GM12878 (cell line): Measurements from ENCODE around the gene ZNF532.

Experiments
- CEBPB ChIP-seq, 2 experiments: fragments of 150-350 bp in 1 of 2; IDR thresholded peaks; 2 replicates each; pipeline ENCODE4 v1.6.1; 2012 to 2014; ENCODE audit warnings: low read depth in 2 of 2, low read length in 2 of 2, borderline replicate concordance in 1 of 2, inconsistent platforms in 1 of 2
- CTCF ChIP-seq, 3 experiments: IDR thresholded peaks in 2 of 3; conservative IDR thresholded peaks in 1 of 3; 2 replicates each; pipeline ENCODE4 v1.5.1; 2011; ENCODE audit warnings: low read depth in 3 of 3, low read length in 3 of 3, mild to moderate bottlenecking in 3 of 3, control low read depth in 2 of 3, moderate library complexity in 2 of 3, inconsistent platforms in 1 of 3, mixed read lengths in 1 of 3; ENCODE audit not compliant: control insufficient read depth in 2 of 3, insufficient read depth in 1 of 3; ENCODE audit errors: extremely low read depth in 1 of 3
- CUX1 ChIP-seq: IDR thresholded peaks from 2 replicates; pipeline ENCODE4 v1.6.1; 2012; ENCODE audit warnings: improper control_type of control experiment, low read depth, low read length; ENCODE audit not compliant: insufficient replicate concordance
- E4F1 ChIP-seq: fragments of 450-650 bp; IDR thresholded peaks from 2 replicates; pipeline ENCODE4 v1.6.1; 2018; ENCODE audit warnings: borderline replicate concordance, mild to moderate bottlenecking; ENCODE audit not compliant: partially characterized antibody
- EZH2 ChIP-seq: IDR thresholded peaks from 2 replicates; pipeline ENCODE4 v1.6.1; 2012; ENCODE audit warnings: low read depth, mild to moderate bottlenecking, control low read depth, inconsistent platforms, low read length, borderline replicate concordance; ENCODE audit not compliant: control insufficient read depth
- NKRF ChIP-seq: fragments of 450-650 bp; conservative IDR thresholded peaks from 2 replicates; pipeline ENCODE4 v1.6.1; 2017; ENCODE audit warnings: mild to moderate bottlenecking, moderate library complexity
- POLR2AphosphoS2 ChIP-seq: IDR thresholded peaks from 2 replicates; pipeline ENCODE4 v1.6.1; 2011; ENCODE audit warnings: low read depth, mild to moderate bottlenecking, low read length, improper control_type of control experiment, moderate library complexity
- POLR2AphosphoS5 ChIP-seq: IDR thresholded peaks from 2 replicates; pipeline ENCODE4 v1.6.1; 2011; ENCODE audit warnings: mild to moderate bottlenecking, low read length, inconsistent platforms
- RFX5 ChIP-seq: IDR thresholded peaks from 2 replicates; pipeline ENCODE4 v1.6.1; 2011; ENCODE audit warnings: low read depth, low read length, improper control_type of control experiment
- SMARCA5 ChIP-seq: fragments of 450-650 bp; IDR thresholded peaks from 2 replicates; pipeline ENCODE4 v1.6.1; 2017; ENCODE audit warnings: mild to moderate bottlenecking
- SMC3 ChIP-seq: IDR thresholded peaks from 2 replicates; pipeline ENCODE4 v1.6.1; 2011; ENCODE audit warnings: low read length, improper control_type of control experiment, borderline replicate concordance
- SP1 ChIP-seq: IDR thresholded peaks from one replicate; pipeline ENCODE4 v1.6.1; 2011; ENCODE audit warnings: low read depth, low read length
- USF1 ChIP-seq: IDR thresholded peaks from 2 replicates; pipeline ENCODE4 v1.6.1; 2011; ENCODE audit warnings: borderline replicate concordance, low read depth, mild to moderate bottlenecking, moderate library complexity, mixed read lengths, low read length; ENCODE audit not compliant: insufficient read depth; ENCODE audit errors: extremely low read length

- no peak for TF ChIP-seq POLR2AphosphoS2
- TF ChIP-seq EZH2: no peak
- TF ChIP-seq E4F1: no peak
- no peak for TF ChIP-seq SMARCA5
- no peak for TF ChIP-seq POLR2AphosphoS5
- no peak for TF ChIP-seq CUX1
- no peak for TF ChIP-seq SMC3
- no peak for TF ChIP-seq CEBPB (IDR thresholded peaks at IDR 0.05; ENCODE audit: borderline replicate concordance in 1 of 2, low read depth in 2 of 2, low read length in 2 of 2)
- no peak for TF ChIP-seq RFX5
- no peak for TF ChIP-seq SP1
- TF ChIP-seq NKRF: no peak
- no peak for TF ChIP-seq USF1
- TF ChIP-seq CTCF (IDR thresholded peaks at IDR 0.05 in 2 of 3, conservative IDR thresholded peaks at IDR 0.05 in 1 of 3; ENCODE audit: control insufficient read depth in 2 of 3, extremely low read depth in 1 of 3, insufficient read depth in 1 of 3, low read depth in 3 of 3, low read length in 3 of 3): no peak
Measured at GRCh38 chr18:58988600-58988999, 123.9 kb downstream of the ZNF532 start.
